ENCODE data around the gene RPS21.

DNA sequence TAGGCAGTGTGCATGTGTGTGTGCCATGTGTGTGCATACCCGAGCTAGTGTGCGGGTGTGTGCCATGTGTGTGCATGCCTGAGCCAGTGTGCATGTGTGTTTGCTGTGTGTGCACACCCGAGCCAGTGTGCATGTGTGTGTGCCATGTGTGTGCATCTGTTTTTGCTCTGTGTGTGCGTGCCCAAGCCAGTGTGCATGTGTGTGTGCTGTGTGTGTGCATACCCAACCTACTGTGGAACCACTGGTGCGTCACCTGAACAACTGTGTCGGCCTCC, 34.8 kb downstream of the RPS21 start:
- TF ChIP-seq TAF1 (IDR thresholded peaks at IDR 0.05; ENCODE audit: borderline replicate concordance, insufficient read depth, low read length): no peak
- no peak for TF ChIP-seq POLR2AphosphoS5 (IDR thresholded peaks at IDR 0.05; ENCODE audit: low read depth, low read length)

All from PFSK-1 (cell line).